Right lobe of liver (tissue), 6 donors: ENCODE measurements around the gene PIK3C2G. TPM values are rescaled to one million over a fixed set of nuclear protein-coding genes. Genes with fewer than 3 reads are reported as not detected.
A peak's percentile ranks its signal among the peaks of the same experiment; 100 is the strongest.

Experiments used
- ATAC-seq, 4 donors: fragments of 200-7000 bp; cut with Tn5 transposase; one replicate each; pipeline ENCODE4 v1.9.1; 2020; ENCODE audit warnings: mild to moderate bottlenecking in 4 of 4, moderate library complexity in 4 of 4
- DNase-seq, 3 donors: peaks; one replicate each; pipeline ENCODE4 v3.0.0-alpha.2; 2020
- H3K27ac ChIP-seq, 3 donors: fragments of 200-600 bp; one replicate each; pipeline ENCODE4 v1.8.0; 2022
- H3K27me3 ChIP-seq, 2 donors: fragments of 200-600 bp; one replicate each; pipeline ENCODE4 v1.8.0; 2022
- H3K36me3 ChIP-seq, 4 donors: fragments of 200-600 bp; sonication (generic) in 1 of 4; one replicate each; pipeline versions ENCODE4 v1.5.1 to v1.8.0; 2017 to 2022; ENCODE audit warnings: control low read depth in 1 of 4
- H3K4me1 ChIP-seq, 4 donors: fragments of 200-600 bp; sonication (generic) in 1 of 4; one replicate each; pipeline versions ENCODE4 v1.5.1 to v1.8.0; 2017 to 2022; ENCODE audit warnings: control low read depth in 1 of 4
- H3K4me3 ChIP-seq, 3 donors: fragments of 200-600 bp; one replicate each; pipeline ENCODE4 v1.8.0; 2022
- H3K9me3 ChIP-seq, 4 donors: fragments of 200-600 bp; sonication (generic) in 1 of 4; one replicate each; pipeline versions ENCODE4 v1.5.1 to v1.8.0; 2017 to 2022; ENCODE audit warnings: control low read depth in 1 of 4
- CTCF ChIP-seq, 4 donors: fragments of 200-600 bp in 3 of 4; fragments of 450-650 bp in 1 of 4; IDR thresholded peaks; one replicate each; pipeline versions ENCODE4 v1.5.1 to v1.8.0; 2016 to 2022; ENCODE audit warnings: antibody characterized with exemption in 4 of 4, mild to moderate bottlenecking in 2 of 4
- POLR2A ChIP-seq: fragments of 450-650 bp; IDR thresholded peaks from one replicate; pipeline ENCODE4 v1.6.1; 2017; ENCODE audit warnings: antibody characterized with exemption, mild to moderate bottlenecking
- WGBS: methylation state at CpG from one replicate; pipeline ENCODE4 v1.1.6; 2018; ENCODE audit warnings: low coverage, low lambda C conversion rate; ENCODE audit not compliant: insufficient coverage; ENCODE audit errors: missing lambda C conversion rate; 5-methylcytosine and 5-hydroxymethylcytosine counted together
- intact Hi-C, 2 donors: fragments of 100-400 bp; cut with DNase I; formaldehyde crosslinking; loops; one replicate each; pipeline versions ENCODE4 v1.11.2 to v1.14.1; 2022
- total RNA-seq, 6 experiments: library from RNA; depleted of rRNA in 2 of 6; stranded (reverse); fragments of >200 nt in 2 of 6; fragmentation: NEBNext Ultra II Directional in 3 of 6; extraction: Animal tissue kit (Norgen Biotek cat#: 25700) in 3 of 6; gene quantifications; one replicate each; pipeline versions ENCODE4 v1.1.0 to v1.2.4, GENCODE V29; 2016 to 2023
- donor health status: DM: no; HTN: yes; CAD: no.
- donor health status: DM: no; HTN: no; CAD: no.
- donor health status: DM: no; HTN: no; CAD: no.
- donor health status: DM: no; HTN: yes; CAD: no.
- donor health status: DM: no; HTN: yes; CAD: no.

The PIK3C2G gene
- total RNA-seq, 6 experiments from 2014 or later = 12.5 to 30.5 (median 24.8) TPM

GRCh38 chr12:18446061-18446644 lies 184.8 kb downstream of the PIK3C2G start:
- ATAC-seq = peak in 1 of 4 donors; percentile 20
- Histone ChIP-seq H3K27me3 (no peaks in the 10 kb centered on the region), H3K36me3 (no peaks in the 10 kb centered on the region), H3K4me1 (no peaks in the 10 kb centered on the region), H3K4me3 (no peak overlapping the region), H3K27ac (no peak overlapping the region), H3K9me3 (no peaks in the 10 kb centered on the region)
- no peak for DNase-seq
- 60% methylated on average over 3 of the region's 3 CpGs for WGBS
- intact Hi-C loops = no loop called here
- TF ChIP-seq POLR2A (no peak), CTCF (IDR thresholded peaks at IDR 0.05) (no peak)

GRCh38 chr12:18454330-18454729 lies 193.0 kb downstream of the PIK3C2G start:
- no peak for DNase-seq
- intact Hi-C loops = no loop called here
- no peaks in the 10 kb centered on the region for H3K36me3 ChIP-seq
- 24% methylated on average over 1 of the region's 1 CpG for WGBS
- no peaks in the 10 kb centered on the region for H3K27me3 ChIP-seq
- TF ChIP-seq POLR2A (no peak), CTCF (IDR thresholded peaks at IDR 0.05) (no peak)
- no peak for ATAC-seq
- no peak overlapping the region for H3K4me3 ChIP-seq
- H3K4me1 ChIP-seq = no peaks in the 10 kb centered on the region
- no peak overlapping the region for H3K27ac ChIP-seq
- H3K9me3 ChIP-seq = no peaks in the 10 kb centered on the region

- intact Hi-C loops = no loop called here
- no peaks in the 10 kb centered on the region for H3K27me3 ChIP-seq
- H3K4me3 ChIP-seq = no peak overlapping the region
- H3K4me1 ChIP-seq = no peaks in the 10 kb centered on the region
- 100% methylated on average over 1 of the region's 2 CpGs for WGBS
- ATAC-seq = no peak
- H3K9me3 ChIP-seq = no peaks in the 10 kb centered on the region
- H3K27ac ChIP-seq = no peak overlapping the region
- no peaks in the 10 kb centered on the region for H3K36me3 ChIP-seq
- DNase-seq = no peak
- TF ChIP-seq POLR2A (no peak), CTCF (IDR thresholded peaks at IDR 0.05) (no peak)
Observed at GRCh38 chr12:18456344-18456743, 195.0 kb downstream of the PIK3C2G start.

GRCh38 chr12:18457362-18457761 lies 196.0 kb downstream of the PIK3C2G start:
- 80% methylated on average over 1 of the region's 1 CpG for WGBS
- Histone ChIP-seq H3K4me1 (no peaks in the 10 kb centered on the region), H3K4me3 (no peak overlapping the region), H3K36me3 (no peaks in the 10 kb centered on the region), H3K9me3 (no peaks in the 10 kb centered on the region), H3K27ac (no peak overlapping the region), H3K27me3 (no peaks in the 10 kb centered on the region)
- intact Hi-C loops = no loop called here
- no peak for TF ChIP-seq CTCF (IDR thresholded peaks at IDR 0.05)
- TF ChIP-seq POLR2A = no peak
- DNase-seq (no peak), ATAC-seq (no peak)

GRCh38 chr12:18461758-18462157 lies 200.4 kb downstream of the PIK3C2G start:
- ATAC-seq (no peak), DNase-seq (no peak)
- 93% methylated on average over 2 of the region's 2 CpGs for WGBS
- H3K4me1 ChIP-seq = peaks cover 0 to 3% (median 0%) of the 10 kb centered on the region in 4 donors
- intact Hi-C loops = no loop called here
- H3K27ac ChIP-seq = no peak overlapping the region
- no peak for TF ChIP-seq CTCF (IDR thresholded peaks at IDR 0.05)
- no peak for TF ChIP-seq POLR2A
- H3K27me3 ChIP-seq = no peaks in the 10 kb centered on the region
- no peaks in the 10 kb centered on the region for H3K36me3 ChIP-seq
- H3K9me3 ChIP-seq = no peaks in the 10 kb centered on the region
- no peak overlapping the region for H3K4me3 ChIP-seq
